HepG2 (cell line): ENCODE results near the gene ZNF853. TPM values are rescaled to one million over a fixed set of nuclear protein-coding genes. Genes with fewer than 3 reads are reported as not detected.

Experiments used
- BCL6 ChIP-seq: IDR thresholded peaks from 2 replicates; pipeline ENCODE4 v1.6.1; 2016; ENCODE audit warnings: missing genetic modification reagents, missing compliant biosample characterization
- ETV5 ChIP-seq: IDR thresholded peaks from 2 replicates; pipeline ENCODE4 v1.6.1; 2018; ENCODE audit warnings: missing biosample characterization, missing genetic modification reagents, inconsistent platforms, borderline replicate concordance
- IRF2 ChIP-seq: IDR thresholded peaks from 2 replicates; pipeline ENCODE4 v1.6.1; 2018; ENCODE audit warnings: missing genetic modification reagents, missing compliant biosample characterization
- ZFP90 ChIP-seq: sonication (generic); formaldehyde crosslinking; IDR thresholded peaks from 2 replicates; pipeline ENCODE4 v1.8.0; 2022; ENCODE audit warnings: missing genetic modification reagents, mild to moderate bottlenecking, inconsistent platforms, borderline replicate concordance
- ZNF430 ChIP-seq: sonication (generic); formaldehyde crosslinking; IDR thresholded peaks from 2 replicates; pipeline ENCODE4 v1.9.0; 2021; ENCODE audit warnings: mild to moderate bottlenecking, missing genetic modification reagents
- ZNF766 ChIP-seq: sonication (generic); formaldehyde crosslinking; IDR thresholded peaks from 2 replicates; pipeline ENCODE4 v1.5.0; 2020; ENCODE audit warnings: missing genetic modification reagents, borderline replicate concordance
- ZNF780A ChIP-seq: sonication (generic); formaldehyde crosslinking; IDR thresholded peaks from 2 replicates; pipeline ENCODE4 v1.8.0; 2022; ENCODE audit warnings: mild to moderate bottlenecking, missing genetic modification reagents, moderate library complexity
- polyA plus RNA-seq, 8 experiments: library from polyadenylated mRNA; depleted of rRNA in 3 of 8; stranded (reverse) in 7 of 8; unstranded in 1 of 8; fragments of >200 nt; fragmentation: Illumina TruSeq in 4 of 8; extraction: Trizol in 4 of 8; gene quantifications; 2 replicates each; pipeline versions ENCODE4 v1.2.1 to v1.2.3, GENCODE V29; 2011 to 2016; ENCODE audit warnings: low read depth in 4 of 8, missing spikeins in 1 of 8, mixed read lengths in 1 of 8; ENCODE audit not compliant: insufficient read depth in 1 of 8
- total RNA-seq, 5 experiments: library from RNA; depleted of rRNA; stranded (reverse); fragments of >200 nt; fragmentation: Illumina TruSeq; extraction: Trizol; gene quantifications; 2 replicates each; pipeline ENCODE4 v1.2.3, GENCODE V29; 2016; ENCODE audit warnings: low read depth in 1 of 5
- TF ChIP-seq, protein P1 (sequence below): sonication (generic); formaldehyde crosslinking; IDR thresholded peaks from 2 replicates; pipeline ENCODE4 v1.5.0; 2020; ENCODE audit warnings: mild to moderate bottlenecking, missing genetic modification reagents, borderline replicate concordance
- TF ChIP-seq, protein P2 (sequence below): sonication (generic); formaldehyde crosslinking; IDR thresholded peaks from 2 replicates; pipeline ENCODE4 v1.5.1; 2020; ENCODE audit warnings: mild to moderate bottlenecking, moderate library complexity, missing genetic modification reagents
- TF ChIP-seq, protein P3 (sequence below): sonication (generic); formaldehyde crosslinking; IDR thresholded peaks from 2 replicates; pipeline ENCODE4 v1.4.0; 2020; ENCODE audit warnings: mild to moderate bottlenecking, missing genetic modification reagents, borderline replicate concordance
- TF ChIP-seq, protein P4 (sequence below): sonication (generic); formaldehyde crosslinking; IDR thresholded peaks from 2 replicates; pipeline ENCODE4 v1.8.0; 2022; ENCODE audit warnings: missing genetic modification reagents, low read depth, mild to moderate bottlenecking, borderline replicate concordance
- TF ChIP-seq, protein P5 (sequence below): sonication (generic); formaldehyde crosslinking; IDR thresholded peaks from 2 replicates; pipeline ENCODE4 v1.8.0; 2022; ENCODE audit warnings: low read depth, missing genetic modification reagents
- TF ChIP-seq, protein P6 (sequence below): IDR thresholded peaks from 2 replicates; pipeline ENCODE4 v1.6.1; 2016; ENCODE audit warnings: missing compliant biosample characterization, missing genetic modification reagents, borderline replicate concordance

The ZNF853 gene
- total and polyA plus RNA-seq, 2 of the 13 experiments (the other 11 are each of a cell fraction or from before 2014, with no cell fraction given): 2.1 to 6.2 TPM

DNA sequence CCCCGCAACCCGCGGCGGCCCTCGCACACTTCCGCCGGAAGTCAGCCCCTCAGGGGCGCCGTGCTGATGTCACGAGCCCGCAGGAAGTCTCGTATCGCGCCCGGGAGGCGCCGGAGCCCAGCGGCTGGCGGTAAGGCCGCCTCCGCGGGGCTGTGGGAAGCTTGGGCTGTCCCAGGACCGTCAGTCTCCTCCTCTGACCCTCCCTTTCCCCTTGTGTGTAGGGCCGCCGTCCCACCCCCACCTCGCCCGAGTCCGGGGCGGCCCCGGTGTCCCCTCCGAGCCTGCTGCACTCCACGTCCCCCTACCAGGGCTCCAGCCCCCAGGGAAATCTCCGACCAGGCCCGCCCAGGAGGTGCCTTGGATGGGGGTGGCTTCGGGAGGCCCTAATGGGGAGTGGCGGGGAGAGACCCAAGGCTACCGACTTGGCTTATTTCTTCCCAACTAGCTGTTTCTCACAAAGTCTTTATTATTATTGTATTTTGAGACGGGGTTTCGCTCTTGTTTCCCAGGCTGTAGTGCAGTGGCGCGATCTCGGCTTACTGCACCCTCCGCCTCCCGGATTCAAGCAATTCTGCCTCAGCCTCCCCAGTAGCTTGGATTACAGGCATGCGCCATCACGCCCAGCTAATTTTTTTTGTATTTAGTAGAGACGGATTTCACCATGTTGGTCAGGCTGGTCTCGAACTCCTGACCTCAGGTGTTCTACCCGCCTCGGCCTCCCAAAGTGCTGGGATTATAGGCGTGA lies 37.9 kb upstream of the ZNF853 start, which contains the start of gene ZDHHC4 (continued):
- TF ChIP-seq, protein P1, sequence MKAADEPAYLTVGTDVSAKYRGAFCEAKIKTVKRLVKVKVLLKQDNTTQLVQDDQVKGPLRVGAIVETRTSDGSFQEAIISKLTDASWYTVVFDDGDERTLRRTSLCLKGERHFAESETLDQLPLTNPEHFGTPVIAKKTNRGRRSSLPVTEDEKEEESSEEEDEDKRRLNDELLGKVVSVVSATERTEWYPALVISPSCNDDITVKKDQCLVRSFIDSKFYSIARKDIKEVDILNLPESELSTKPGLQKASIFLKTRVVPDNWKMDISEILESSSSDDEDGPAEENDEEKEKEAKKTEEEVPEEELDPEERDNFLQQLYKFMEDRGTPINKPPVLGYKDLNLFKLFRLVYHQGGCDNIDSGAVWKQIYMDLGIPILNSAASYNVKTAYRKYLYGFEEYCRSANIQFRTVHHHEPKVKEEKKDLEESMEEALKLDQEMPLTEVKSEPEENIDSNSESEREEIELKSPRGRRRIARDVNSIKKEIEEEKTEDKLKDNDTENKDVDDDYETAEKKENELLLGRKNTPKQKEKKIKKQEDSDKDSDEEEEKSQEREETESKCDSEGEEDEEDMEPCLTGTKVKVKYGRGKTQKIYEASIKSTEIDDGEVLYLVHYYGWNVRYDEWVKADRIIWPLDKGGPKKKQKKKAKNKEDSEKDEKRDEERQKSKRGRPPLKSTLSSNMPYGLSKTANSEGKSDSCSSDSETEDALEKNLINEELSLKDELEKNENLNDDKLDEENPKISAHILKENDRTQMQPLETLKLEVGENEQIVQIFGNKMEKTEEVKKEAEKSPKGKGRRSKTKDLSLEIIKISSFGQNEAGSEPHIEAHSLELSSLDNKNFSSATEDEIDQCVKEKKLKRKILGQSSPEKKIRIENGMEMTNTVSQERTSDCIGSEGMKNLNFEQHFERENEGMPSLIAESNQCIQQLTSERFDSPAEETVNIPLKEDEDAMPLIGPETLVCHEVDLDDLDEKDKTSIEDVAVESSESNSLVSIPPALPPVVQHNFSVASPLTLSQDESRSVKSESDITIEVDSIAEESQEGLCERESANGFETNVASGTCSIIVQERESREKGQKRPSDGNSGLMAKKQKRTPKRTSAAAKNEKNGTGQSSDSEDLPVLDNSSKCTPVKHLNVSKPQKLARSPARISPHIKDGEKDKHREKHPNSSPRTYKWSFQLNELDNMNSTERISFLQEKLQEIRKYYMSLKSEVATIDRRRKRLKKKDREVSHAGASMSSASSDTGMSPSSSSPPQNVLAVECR (CRISPR knock-in tag): peak; percentile 79
- TF ChIP-seq ZNF766 (CRISPR knock-in tag) (no peak), ZNF780A (CRISPR knock-in tag) (peak; percentile 57; the same call in 1 of the 2 replicates), BCL6 (CRISPR knock-in tag) (peak; percentile 50; the same call in 1 of the 2 replicates), ZNF430 (CRISPR knock-in tag) (peak; percentile 75; the same call in 1 of the 2 replicates), ETV5 (CRISPR knock-in tag) (peak; percentile 96), IRF2 (peak; percentile 57; the same call in 1 of the 2 replicates), ZFP90 (CRISPR knock-in tag) (peak; percentile 70; the same call in 1 of the 2 replicates)
- TF ChIP-seq, protein P2, sequence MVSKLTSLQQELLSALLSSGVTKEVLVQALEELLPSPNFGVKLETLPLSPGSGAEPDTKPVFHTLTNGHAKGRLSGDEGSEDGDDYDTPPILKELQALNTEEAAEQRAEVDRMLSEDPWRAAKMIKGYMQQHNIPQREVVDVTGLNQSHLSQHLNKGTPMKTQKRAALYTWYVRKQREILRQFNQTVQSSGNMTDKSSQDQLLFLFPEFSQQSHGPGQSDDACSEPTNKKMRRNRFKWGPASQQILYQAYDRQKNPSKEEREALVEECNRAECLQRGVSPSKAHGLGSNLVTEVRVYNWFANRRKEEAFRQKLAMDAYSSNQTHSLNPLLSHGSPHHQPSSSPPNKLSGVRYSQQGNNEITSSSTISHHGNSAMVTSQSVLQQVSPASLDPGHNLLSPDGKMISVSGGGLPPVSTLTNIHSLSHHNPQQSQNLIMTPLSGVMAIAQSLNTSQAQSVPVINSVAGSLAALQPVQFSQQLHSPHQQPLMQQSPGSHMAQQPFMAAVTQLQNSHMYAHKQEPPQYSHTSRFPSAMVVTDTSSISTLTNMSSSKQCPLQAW (CRISPR knock-in tag): peak; percentile 89
- TF ChIP-seq, protein P3, sequence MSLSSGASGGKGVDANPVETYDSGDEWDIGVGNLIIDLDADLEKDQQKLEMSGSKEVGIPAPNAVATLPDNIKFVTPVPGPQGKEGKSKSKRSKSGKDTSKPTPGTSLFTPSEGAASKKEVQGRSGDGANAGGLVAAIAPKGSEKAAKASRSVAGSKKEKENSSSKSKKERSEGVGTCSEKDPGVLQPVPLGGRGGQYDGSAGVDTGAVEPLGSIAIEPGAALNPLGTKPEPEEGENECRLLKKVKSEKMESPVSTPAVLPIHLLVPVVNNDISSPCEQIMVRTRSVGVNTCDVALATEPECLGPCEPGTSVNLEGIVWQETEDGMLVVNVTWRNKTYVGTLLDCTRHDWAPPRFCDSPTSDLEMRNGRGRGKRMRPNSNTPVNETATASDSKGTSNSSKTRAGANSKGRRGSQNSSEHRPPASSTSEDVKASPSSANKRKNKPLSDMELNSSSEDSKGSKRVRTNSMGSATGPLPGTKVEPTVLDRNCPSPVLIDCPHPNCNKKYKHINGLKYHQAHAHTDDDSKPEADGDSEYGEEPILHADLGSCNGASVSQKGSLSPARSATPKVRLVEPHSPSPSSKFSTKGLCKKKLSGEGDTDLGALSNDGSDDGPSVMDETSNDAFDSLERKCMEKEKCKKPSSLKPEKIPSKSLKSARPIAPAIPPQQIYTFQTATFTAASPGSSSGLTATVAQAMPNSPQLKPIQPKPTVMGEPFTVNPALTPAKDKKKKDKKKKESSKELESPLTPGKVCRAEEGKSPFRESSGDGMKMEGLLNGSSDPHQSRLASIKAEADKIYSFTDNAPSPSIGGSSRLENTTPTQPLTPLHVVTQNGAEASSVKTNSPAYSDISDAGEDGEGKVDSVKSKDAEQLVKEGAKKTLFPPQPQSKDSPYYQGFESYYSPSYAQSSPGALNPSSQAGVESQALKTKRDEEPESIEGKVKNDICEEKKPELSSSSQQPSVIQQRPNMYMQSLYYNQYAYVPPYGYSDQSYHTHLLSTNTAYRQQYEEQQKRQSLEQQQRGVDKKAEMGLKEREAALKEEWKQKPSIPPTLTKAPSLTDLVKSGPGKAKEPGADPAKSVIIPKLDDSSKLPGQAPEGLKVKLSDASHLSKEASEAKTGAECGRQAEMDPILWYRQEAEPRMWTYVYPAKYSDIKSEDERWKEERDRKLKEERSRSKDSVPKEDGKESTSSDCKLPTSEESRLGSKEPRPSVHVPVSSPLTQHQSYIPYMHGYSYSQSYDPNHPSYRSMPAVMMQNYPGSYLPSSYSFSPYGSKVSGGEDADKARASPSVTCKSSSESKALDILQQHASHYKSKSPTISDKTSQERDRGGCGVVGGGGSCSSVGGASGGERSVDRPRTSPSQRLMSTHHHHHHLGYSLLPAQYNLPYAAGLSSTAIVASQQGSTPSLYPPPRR (CRISPR knock-in tag): peak; percentile 37; the same call in 1 of the 2 replicates
- TF ChIP-seq, protein P4, sequence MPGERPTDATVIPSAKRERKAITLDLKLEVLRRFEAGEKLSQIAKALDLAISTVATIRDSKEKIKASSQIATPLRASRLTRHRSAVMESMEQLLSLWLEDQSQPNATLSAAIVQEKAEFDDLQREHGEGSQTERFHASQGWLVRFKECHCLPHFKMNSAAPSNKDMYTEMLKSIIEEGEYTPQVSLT: no peak
- TF ChIP-seq, protein P5, sequence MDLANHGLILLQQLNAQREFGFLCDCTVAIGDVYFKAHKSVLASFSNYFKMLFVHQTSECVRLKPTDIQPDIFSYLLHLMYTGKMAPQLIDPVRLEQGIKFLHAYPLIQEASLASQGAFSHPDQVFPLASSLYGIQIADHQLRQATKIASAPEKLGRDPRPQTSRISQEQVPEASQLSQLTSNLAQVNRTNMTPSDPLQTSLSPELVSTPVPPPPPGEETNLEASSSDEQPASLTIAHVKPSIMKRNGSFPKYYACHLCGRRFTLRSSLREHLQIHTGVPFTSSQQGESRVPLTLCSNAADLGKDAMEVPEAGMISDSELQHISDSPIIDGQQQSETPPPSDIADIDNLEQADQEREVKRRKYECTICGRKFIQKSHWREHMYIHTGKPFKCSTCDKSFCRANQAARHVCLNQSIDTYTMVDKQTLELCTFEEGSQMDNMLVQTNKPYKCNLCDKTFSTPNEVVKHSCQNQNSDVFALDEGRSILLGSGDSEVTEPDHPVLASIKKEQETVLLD: peak; percentile 77; the same call in 1 of the 2 replicates
- TF ChIP-seq, protein P6, sequence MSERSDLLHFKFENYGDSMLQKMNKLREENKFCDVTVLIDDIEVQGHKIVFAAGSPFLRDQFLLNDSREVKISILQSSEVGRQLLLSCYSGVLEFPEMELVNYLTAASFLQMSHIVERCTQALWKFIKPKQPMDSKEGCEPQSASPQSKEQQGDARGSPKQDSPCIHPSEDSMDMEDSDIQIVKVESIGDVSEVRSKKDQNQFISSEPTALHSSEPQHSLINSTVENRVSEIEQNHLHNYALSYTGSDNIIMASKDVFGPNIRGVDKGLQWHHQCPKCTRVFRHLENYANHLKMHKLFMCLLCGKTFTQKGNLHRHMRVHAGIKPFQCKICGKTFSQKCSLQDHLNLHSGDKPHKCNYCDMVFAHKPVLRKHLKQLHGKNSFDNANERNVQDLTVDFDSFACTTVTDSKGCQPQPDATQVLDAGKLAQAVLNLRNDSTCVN: peak; percentile 49; the same call in 1 of the 2 replicates
